ENCODE measurements around the gene MAPK1.
A peak's percentile ranks its signal among the peaks of the same experiment; 100 is the strongest.
"Not testable (repeated sequence)": the region's sequence is repeated elsewhere in the genome, so short reads cannot be mapped to it uniquely, and the experiment has no call there.

The MAPK1 gene

GRCh38 chr22:21867528-21868266 lies at the start of gene MAPK1:
Gene MAPK1 (minus strand): TSS chr22:21867645. CDS start chr22:21867440, 205 bp downstream.
- DNase-seq: peak; percentile 89

GRCh38 chr22:21916309-21916918 lies 49.0 kb upstream of the MAPK1 start:
- no peak for DNase-seq

- DNase-seq: no peak
These were observed 48.3 kb upstream of the MAPK1 start for GRCh38 chr22:21915624-21916308.

- DNase-seq: not testable (repeated sequence)
These were observed 46.7 kb upstream of the MAPK1 start for GRCh38 chr22:21914033-21914642.

- DNase-seq: not testable (repeated sequence)
These were observed 42.9 kb upstream of the MAPK1 start for GRCh38 chr22:21910367-21910766.

GRCh38 chr22:21909871-21910270 lies 42.4 kb upstream of the MAPK1 start:
- DNase-seq: no peak

GRCh38 chr22:21907638-21908522 lies 40.4 kb upstream of the MAPK1 start:
- no peak for DNase-seq

- DNase-seq: not testable (repeated sequence)
These were observed 37.8 kb upstream of the MAPK1 start for GRCh38 chr22:21905234-21905633.

- DNase-seq: no peak
These were observed 36.9 kb upstream of the MAPK1 start for GRCh38 chr22:21904250-21904789.

GRCh38 chr22:21903283-21903682 lies 35.8 kb upstream of the MAPK1 start:
- DNase-seq: no peak

- DNase-seq: no peak
These were observed 35.0 kb upstream of the MAPK1 start for GRCh38 chr22:21902296-21903087.

- DNase-seq: no peak
These were observed 31.0 kb upstream of the MAPK1 start for GRCh38 chr22:21898354-21898896.

- DNase-seq: no peak
These were observed 29.6 kb upstream of the MAPK1 start for GRCh38 chr22:21896951-21897513.

GRCh38 chr22:21896275-21896674 lies 28.8 kb upstream of the MAPK1 start:
- not testable (repeated sequence) for DNase-seq

- no peak for DNase-seq
These were observed 27.4 kb upstream of the MAPK1 start for GRCh38 chr22:21894799-21895198.

GRCh38 chr22:21889251-21889990 lies 22.0 kb upstream of the MAPK1 start:
- no peak for DNase-seq

- no peak for DNase-seq
These were observed 20.4 kb upstream of the MAPK1 start for GRCh38 chr22:21887841-21888240.

- not testable (repeated sequence) for DNase-seq
These were observed 16.5 kb upstream of the MAPK1 start for GRCh38 chr22:21883930-21884329.

- not testable (repeated sequence) for DNase-seq
These were observed 15.4 kb upstream of the MAPK1 start for GRCh38 chr22:21882754-21883333.

Data from NCI-H2171 treated with DMSO at 0.1 percent for 48 hours (cell line).